ENCODE results near the gene DNAJC4. TPM values are rescaled to one million over a fixed set of nuclear protein-coding genes. Genes with fewer than 3 reads are reported as not detected.

DNAJC4 gene
- total RNA-seq, 1 experiment from 2014 or later: 24.2 TPM

GRCh38 chr11:64268025-64268892 is 37.9 kb downstream of the DNAJC4 start:
- no peak for TF ChIP-seq CTCF (conservative IDR thresholded peaks at IDR 0.05)
- Histone ChIP-seq H2BK15ac (ENCODE audit: low read depth, low read length) (no peak overlapping the region), H4K8ac (replicated peaks; ENCODE audit: insufficient read length, low read depth, low read length) (no peak overlapping the region), H4K20me1 (ENCODE audit: control insufficient read depth, insufficient read depth, insufficient read length) (peaks cover 2% of the 10 kb centered on the region), H3K4me2 (ENCODE audit: insufficient read depth, insufficient read length, low read length) (peak overlapping the region; percentile 29), H4K5ac (ENCODE audit: insufficient read length, low read depth, low read length) (no peak overlapping the region), H2AK5ac (ENCODE audit: insufficient read length, low read length) (no peak overlapping the region), H4K91ac (ENCODE audit: insufficient read length, low read depth, low read length) (no peak overlapping the region), H3K9ac (ENCODE audit: extremely low read depth, insufficient read length, low read length) (no peak overlapping the region), H3K23ac (ENCODE audit: insufficient read length, low read depth, low read length) (no peak overlapping the region), H3K79me2 (ENCODE audit: insufficient read depth, low read length) (no peaks in the 10 kb centered on the region), H2BK12ac (ENCODE audit: insufficient read length, low read depth, low read length) (no peak overlapping the region), H3K9me3 (ENCODE audit: control insufficient read depth, low read depth, low read length) (no peaks in the 10 kb centered on the region), H3K27me3 (ENCODE audit: insufficient read depth, low read length) (no peaks in the 10 kb centered on the region), H3T11ph (ENCODE audit: low read length) (no peak overlapping the region), H3K14ac (ENCODE audit: insufficient read depth, low read length) (no peak overlapping the region), H3K27ac (ENCODE audit: insufficient read length, low read depth, low read length) (no peak overlapping the region), H3K18ac (ENCODE audit: insufficient read length, low read depth, low read length) (no peak overlapping the region), H2BK20ac (ENCODE audit: low read depth, low read length, poor library complexity, severe bottlenecking) (no peak overlapping the region), H3K23me2 (ENCODE audit: insufficient read length, low read depth, low read length, poor library complexity, severe bottlenecking) (peaks cover 15% of the 10 kb centered on the region), H3K56ac (ENCODE audit: insufficient read length, low read depth, low read length) (no peak overlapping the region), H2BK120ac (ENCODE audit: low read depth, low read length, poor library complexity, severe bottlenecking) (no peak overlapping the region), H3K4ac (ENCODE audit: low read depth, low read length) (no peak overlapping the region), H3K4me1 (ENCODE audit: insufficient read depth, low read length) (no peaks in the 10 kb centered on the region), H2BK5ac (ENCODE audit: insufficient read length, low read length) (no peak overlapping the region), H2AFZ (ENCODE audit: low read length) (no peak overlapping the region), H3K79me1 (ENCODE audit: insufficient read depth, low read depth, low read length, poor library complexity, severe bottlenecking) (no peaks in the 10 kb centered on the region)
- H3K9me3 Mint-ChIP-seq: no peaks in the 10 kb centered on the region
- peak overlapping the region in 2 of 3 experiments; percentile 95 to 96; a peak in 4 of 7 replicates for H3K27ac Mint-ChIP-seq
- no CpG with 5 or more reads among the region's 23 CpGs for WGBS (ENCODE audit: extremely low coverage, insufficient read length, low lambda C conversion rate)
- peaks cover 16 to 45% (median 31%) of the 10 kb centered on the region in 3 experiments; a peak in 6 of 7 replicates for H3K36me3 Mint-ChIP-seq (ENCODE audit: insufficient read depth in 1 of 3, low read depth in 3 of 3)
- H3K4me1 Mint-ChIP-seq: peaks cover 18 to 23% of the 10 kb centered on the region in 2 experiments
- H3K27me3 Mint-ChIP-seq (ENCODE audit: low read depth): no peaks in the 10 kb centered on the region; the same call in 1 of the 2 replicates
- DNase-seq: no peak
- H3K4me3 Mint-ChIP-seq: peak overlapping the region; percentile 97 to 99

Data from H9 (cell line).